ENCODE measurements around the gene PRKN. TPM values are rescaled to one million over a fixed set of nuclear protein-coding genes. Genes with fewer than 3 reads are reported as not detected.

Gene PRKN
- total and polyA plus RNA-seq, 9 of the 15 experiments (the other 6 are each of a cell fraction or from before 2014, with no cell fraction given) = 0.03 to 0.96 (median 0.15) TPM; not detected in 2

GRCh38 chr6:161533266-161533665 lies 1194.3 kb downstream of the PRKN start (continued):
- TF ChIP-seq TAF7 (tag; IDR thresholded peaks at IDR 0.05) (no peak), MYC (IDR thresholded peaks at IDR 0.05; ENCODE audit: low read depth, low read length) (peak; percentile 37; the same call in 1 of the 2 replicates), MYC (CRISPR knock-in tag; IDR thresholded peaks at IDR 0.05; ENCODE audit: borderline replicate concordance, low read depth) (no peak), MEF2A (IDR thresholded peaks at IDR 0.05; ENCODE audit: control insufficient read depth, low read depth, low read length) (no peak), SRSF1 (IDR thresholded peaks at IDR 0.05; ENCODE audit: low read depth, low read length) (no peak), NFIX (CRISPR knock-in tag; IDR thresholded peaks at IDR 0.05; ENCODE audit: low read depth) (no peak), SNRNP70 (optimal IDR thresholded peaks at IDR 0.05; ENCODE audit: low read depth, low read length) (no peak)

- no peak overlapping the region for H3K4me2 ChIP-seq (ENCODE audit: insufficient read depth, low read length)
- FAIRE-seq = no peak
- H4K20me1 ChIP-seq (replicated peaks; ENCODE audit: control insufficient read depth, insufficient read depth, low read length) = no peaks in the 10 kb centered on the region
- DNase-seq (ENCODE audit: extremely low read depth in 1 of 4, low spot score in 3 of 4) = no peak
- H2AFZ ChIP-seq (ENCODE audit: low read depth, low read length) = no peak overlapping the region
- H3K27ac ChIP-seq (ENCODE audit: extremely low read depth, low read depth, low read length) = no peak overlapping the region
- H3K9me3 ChIP-seq (replicated peaks; ENCODE audit: control insufficient read depth, insufficient read depth, low read depth, low read length) = no peaks in the 10 kb centered on the region
- no peaks in the 10 kb centered on the region for H3K36me3 ChIP-seq (ENCODE audit: control insufficient read depth, insufficient read depth, low read length)
- ChIA-PET POLR2A (no interaction called here), CTCF (ENCODE audit: low intra/inter-chr PET ratio) (no interaction called here)
- WGBS (ENCODE audit: insufficient coverage, low coverage, missing lambda C conversion rate) = under 1% methylated on average over 6 of the region's 6 CpGs
- H3K27me3 ChIP-seq (ENCODE audit: control insufficient read depth in 2 of 2, insufficient read depth in 2 of 2, low read length in 2 of 2) = peaks cover 6 to 12% of the 10 kb centered on the region in 2 experiments
- BruUV-seq (replicated peaks) = no TSS peak
- intact Hi-C loops (cut with micrococcal nuclease) = no loop called here
- in situ Hi-C loops (cut with MboI) = no loop called here
- H3K9me1 ChIP-seq (ENCODE audit: control insufficient read depth, insufficient read depth, low read length) = no peaks in the 10 kb centered on the region
- no peaks in the 10 kb centered on the region for H3K79me2 ChIP-seq (ENCODE audit: control insufficient read depth, insufficient read depth, low read length)
- H3K4me1 ChIP-seq (replicated peaks in 1 of 2; ENCODE audit: control insufficient read depth in 2 of 2, insufficient read depth in 2 of 2, low read length in 2 of 2) = no peaks in the 10 kb centered on the region; a peak in 1 of 5 replicates
- H3K4me3 ChIP-seq = no peak overlapping the region
- ATAC-seq = no peak
- H3K9ac ChIP-seq (ENCODE audit: insufficient read depth in 1 of 2, low read depth in 2 of 2, low read length in 2 of 2) = no peak overlapping the region
- no peak for TF ChIP-seq RFX1 (IDR thresholded peaks at IDR 0.05)
- TF ChIP-seq, protein P1, sequence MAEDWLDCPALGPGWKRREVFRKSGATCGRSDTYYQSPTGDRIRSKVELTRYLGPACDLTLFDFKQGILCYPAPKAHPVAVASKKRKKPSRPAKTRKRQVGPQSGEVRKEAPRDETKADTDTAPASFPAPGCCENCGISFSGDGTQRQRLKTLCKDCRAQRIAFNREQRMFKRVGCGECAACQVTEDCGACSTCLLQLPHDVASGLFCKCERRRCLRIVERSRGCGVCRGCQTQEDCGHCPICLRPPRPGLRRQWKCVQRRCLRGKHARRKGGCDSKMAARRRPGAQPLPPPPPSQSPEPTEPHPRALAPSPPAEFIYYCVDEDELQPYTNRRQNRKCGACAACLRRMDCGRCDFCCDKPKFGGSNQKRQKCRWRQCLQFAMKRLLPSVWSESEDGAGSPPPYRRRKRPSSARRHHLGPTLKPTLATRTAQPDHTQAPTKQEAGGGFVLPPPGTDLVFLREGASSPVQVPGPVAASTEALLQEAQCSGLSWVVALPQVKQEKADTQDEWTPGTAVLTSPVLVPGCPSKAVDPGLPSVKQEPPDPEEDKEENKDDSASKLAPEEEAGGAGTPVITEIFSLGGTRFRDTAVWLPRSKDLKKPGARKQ (CRISPR knock-in tag; IDR thresholded peaks at IDR 0.05) = no peak
- TF ChIP-seq, protein P2, sequence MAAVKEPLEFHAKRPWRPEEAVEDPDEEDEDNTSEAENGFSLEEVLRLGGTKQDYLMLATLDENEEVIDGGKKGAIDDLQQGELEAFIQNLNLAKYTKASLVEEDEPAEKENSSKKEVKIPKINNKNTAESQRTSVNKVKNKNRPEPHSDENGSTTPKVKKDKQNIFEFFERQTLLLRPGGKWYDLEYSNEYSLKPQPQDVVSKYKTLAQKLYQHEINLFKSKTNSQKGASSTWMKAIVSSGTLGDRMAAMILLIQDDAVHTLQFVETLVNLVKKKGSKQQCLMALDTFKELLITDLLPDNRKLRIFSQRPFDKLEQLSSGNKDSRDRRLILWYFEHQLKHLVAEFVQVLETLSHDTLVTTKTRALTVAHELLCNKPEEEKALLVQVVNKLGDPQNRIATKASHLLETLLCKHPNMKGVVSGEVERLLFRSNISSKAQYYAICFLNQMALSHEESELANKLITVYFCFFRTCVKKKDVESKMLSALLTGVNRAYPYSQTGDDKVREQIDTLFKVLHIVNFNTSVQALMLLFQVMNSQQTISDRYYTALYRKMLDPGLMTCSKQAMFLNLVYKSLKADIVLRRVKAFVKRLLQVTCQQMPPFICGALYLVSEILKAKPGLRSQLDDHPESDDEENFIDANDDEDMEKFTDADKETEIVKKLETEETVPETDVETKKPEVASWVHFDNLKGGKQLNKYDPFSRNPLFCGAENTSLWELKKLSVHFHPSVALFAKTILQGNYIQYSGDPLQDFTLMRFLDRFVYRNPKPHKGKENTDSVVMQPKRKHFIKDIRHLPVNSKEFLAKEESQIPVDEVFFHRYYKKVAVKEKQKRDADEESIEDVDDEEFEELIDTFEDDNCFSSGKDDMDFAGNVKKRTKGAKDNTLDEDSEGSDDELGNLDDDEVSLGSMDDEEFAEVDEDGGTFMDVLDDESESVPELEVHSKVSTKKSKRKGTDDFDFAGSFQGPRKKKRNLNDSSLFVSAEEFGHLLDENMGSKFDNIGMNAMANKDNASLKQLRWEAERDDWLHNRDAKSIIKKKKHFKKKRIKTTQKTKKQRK (IDR thresholded peaks at IDR 0.05; ENCODE audit: borderline replicate concordance, low read depth, low read length) = no peak
Observed at GRCh38 chr6:161532536-161532935, 1195.0 kb downstream of the PRKN start.
